Mesenchymal stem cell (in vitro differentiated cells and primary cell): ENCODE measurements around the gene ITPRID1.

Experiments
- DNase-seq: peaks from one replicate; pipeline ENCODE4 v3.0.0-alpha.2; 2013
- H2AFZ ChIP-seq: one replicate; pipeline ENCODE4 v1.6.1; 2013; ENCODE audit warnings: low read depth, mild to moderate bottlenecking, control low read depth, inconsistent platforms, low read length, moderate library complexity
- H2AK5ac ChIP-seq: 2 replicates; pipeline ENCODE4 v1.6.1; 2013; ENCODE audit warnings: low read length, moderate library complexity, mild to moderate bottlenecking, inconsistent platforms; ENCODE audit not compliant: severe bottlenecking
- H2BK120ac ChIP-seq: one replicate; pipeline ENCODE4 v1.6.1; 2013; ENCODE audit warnings: low read depth, mild to moderate bottlenecking, inconsistent platforms, low read length, moderate library complexity
- H2BK12ac ChIP-seq, 2 experiments: one replicate each; pipeline ENCODE4 v1.6.1; 2013; ENCODE audit warnings: inconsistent platforms in 2 of 2, low read length in 2 of 2, mild to moderate bottlenecking in 2 of 2, moderate library complexity in 2 of 2, control low read depth in 1 of 2
- H2BK15ac ChIP-seq: one replicate; pipeline ENCODE4 v1.6.1; 2013; ENCODE audit warnings: mild to moderate bottlenecking, low read depth, inconsistent platforms; ENCODE audit not compliant: poor library complexity, severe bottlenecking
- H2BK5ac ChIP-seq: 2 replicates; pipeline ENCODE4 v1.6.1; 2013; ENCODE audit warnings: low read depth, mild to moderate bottlenecking, low read length, control low read depth, inconsistent platforms; ENCODE audit not compliant: poor library complexity, severe bottlenecking
- H3K14ac ChIP-seq, 2 experiments: one replicate each; pipeline ENCODE4 v1.6.1; 2013; ENCODE audit warnings: inconsistent platforms in 2 of 2, low read length in 2 of 2, control low read depth in 1 of 2, mild to moderate bottlenecking in 1 of 2, moderate library complexity in 1 of 2
- H3K18ac ChIP-seq, 2 experiments: one replicate each; pipeline ENCODE4 v1.6.1; 2013; ENCODE audit warnings: inconsistent platforms in 2 of 2, low read length in 2 of 2, control low read depth in 1 of 2, low read depth in 1 of 2, mild to moderate bottlenecking in 1 of 2
- H3K23ac ChIP-seq, 2 experiments: one replicate each; pipeline ENCODE4 v1.6.1; 2013; ENCODE audit warnings: inconsistent platforms in 2 of 2, low read length in 2 of 2, mild to moderate bottlenecking in 2 of 2, moderate library complexity in 2 of 2, control low read depth in 1 of 2
- H3K27ac ChIP-seq: 2 replicates; pipeline ENCODE4 v1.5.1; 2013; ENCODE audit warnings: mild to moderate bottlenecking, moderate library complexity, low read length, control low read depth, inconsistent platforms; ENCODE audit not compliant: poor library complexity, severe bottlenecking
- H3K27me3 ChIP-seq, 2 experiments: 2 replicates each; pipeline versions ENCODE4 v1.6.1 to v1.7.0; 2013; ENCODE audit warnings: low read length in 2 of 2, mild to moderate bottlenecking in 2 of 2, moderate library complexity in 2 of 2, control low read depth in 1 of 2, inconsistent platforms in 1 of 2; ENCODE audit not compliant: control insufficient read depth in 1 of 2, insufficient read depth in 1 of 2
- H3K36me3 ChIP-seq, 2 experiments: 2 replicates each; pipeline versions ENCODE4 v1.6.1 to v1.7.0; 2013; ENCODE audit warnings: low read length in 2 of 2, control low read depth in 1 of 2, inconsistent platforms in 1 of 2, low read depth in 1 of 2, mild to moderate bottlenecking in 1 of 2; ENCODE audit not compliant: insufficient read depth in 2 of 2, control insufficient read depth in 1 of 2
- H3K4ac ChIP-seq, 2 experiments: one replicate each; pipeline ENCODE4 v1.6.1; 2013; ENCODE audit warnings: inconsistent platforms in 2 of 2, low read length in 2 of 2, mild to moderate bottlenecking in 2 of 2, moderate library complexity in 2 of 2, control low read depth in 1 of 2, low read depth in 1 of 2
- H3K4me1 ChIP-seq: 2 replicates; pipeline ENCODE4 v1.6.1; 2013; ENCODE audit warnings: low read depth, low read length, control low read depth; ENCODE audit not compliant: control insufficient read depth, insufficient read depth
- H3K4me2 ChIP-seq: 2 replicates; pipeline ENCODE4 v1.6.1; 2013; ENCODE audit warnings: low read length, mild to moderate bottlenecking, inconsistent platforms; ENCODE audit not compliant: poor library complexity, severe bottlenecking
- H3K4me3 ChIP-seq, 2 experiments: 2 replicates each; pipeline versions ENCODE4 v1.5.1 to v1.7.0; 2013; ENCODE audit warnings: low read length in 2 of 2, mild to moderate bottlenecking in 2 of 2, control low read depth in 1 of 2, low read depth in 1 of 2; ENCODE audit not compliant: insufficient read depth in 1 of 2
- H3K79me1 ChIP-seq: replicated peaks from 2 replicates; pipeline ENCODE4 v1.6.1; 2013; ENCODE audit warnings: mild to moderate bottlenecking, control low read depth, low read length, inconsistent platforms; ENCODE audit not compliant: poor library complexity, severe bottlenecking
- H3K9ac ChIP-seq: 2 replicates; pipeline ENCODE4 v1.7.0; 2013; ENCODE audit warnings: mild to moderate bottlenecking, low read length, moderate library complexity
- H3K9me3 ChIP-seq: 2 replicates; pipeline ENCODE4 v1.7.0; 2013; ENCODE audit warnings: mild to moderate bottlenecking, low read length; ENCODE audit not compliant: control insufficient read depth
- H4K8ac ChIP-seq: one replicate; pipeline ENCODE4 v1.6.1; 2013; ENCODE audit warnings: inconsistent platforms, mild to moderate bottlenecking, low read length, moderate library complexity
- H4K91ac ChIP-seq: one replicate; pipeline ENCODE4 v1.6.1; 2013; ENCODE audit warnings: mild to moderate bottlenecking, low read length, inconsistent platforms
- WGBS: methylation state at CpG from one replicate; pipeline ENCODE4 v1.1.7; 2013; ENCODE audit warnings: mixed read lengths; 5-methylcytosine and 5-hydroxymethylcytosine counted together

The ITPRID1 gene

DNA sequence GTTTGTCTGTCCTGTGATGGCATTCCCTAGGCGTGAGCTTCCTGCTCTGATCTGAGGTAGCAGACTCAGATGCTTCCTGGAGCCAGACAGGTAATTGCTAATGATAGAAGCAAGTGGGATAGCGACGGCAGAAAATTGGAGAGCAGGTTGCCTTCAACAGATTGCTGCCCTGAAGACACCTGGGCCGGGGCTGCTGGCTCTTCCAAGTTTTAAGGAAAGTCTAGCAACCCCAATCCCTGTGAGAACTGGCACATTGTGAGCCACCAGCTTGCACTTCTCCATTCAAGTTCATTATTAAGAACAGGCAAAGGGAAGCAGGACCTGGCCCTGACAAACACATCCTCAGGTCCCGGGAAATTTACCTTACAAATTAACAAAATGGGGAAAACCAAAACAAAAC, 50.8 kb downstream of the ITPRID1 start:
- Histone ChIP-seq H4K91ac (no peak overlapping the region), H3K36me3 (no peaks in the 10 kb centered on the region), H3K4me1 (no peaks in the 10 kb centered on the region), H2AFZ (no peak overlapping the region), H2BK12ac (no peak overlapping the region), H3K9me3 (no peaks in the 10 kb centered on the region), H3K9ac (no peak overlapping the region), H2BK5ac (no peak overlapping the region), H3K4me3 (no peak overlapping the region), H4K8ac (no peak overlapping the region), H3K4me2 (no peak overlapping the region), H2BK15ac (no peak overlapping the region), H3K79me1 (no peaks in the 10 kb centered on the region), H2BK120ac (no peak overlapping the region), H3K27me3 (peaks cover 3 to 9% of the 10 kb centered on the region in 2 experiments), H2AK5ac (no peak overlapping the region), H3K4ac (no peak overlapping the region), H3K27ac (no peak overlapping the region), H3K18ac (no peak overlapping the region), H3K23ac (no peak overlapping the region), H3K14ac (no peak overlapping the region)
- WGBS = 61% methylated on average over 5 of the region's 5 CpGs
- no peak for DNase-seq

DNA sequence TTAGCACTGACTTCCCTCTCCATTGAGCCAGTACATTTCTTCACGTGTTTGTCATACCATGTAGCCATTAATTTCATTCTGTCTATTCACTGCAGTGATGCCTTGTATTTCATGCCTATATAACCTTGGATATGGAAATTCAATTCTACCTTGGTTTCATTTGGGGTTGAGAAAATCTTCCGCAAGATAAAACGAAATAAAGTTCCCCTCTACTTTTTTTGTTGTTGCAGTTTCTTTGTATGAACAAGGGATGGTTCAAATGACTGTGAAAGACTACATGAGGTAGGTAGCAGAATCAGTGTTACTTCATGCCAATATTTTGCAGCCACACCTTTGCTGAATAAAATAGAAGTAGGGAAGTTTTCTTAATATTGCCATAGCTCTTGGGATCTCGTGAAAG, 55.6 kb downstream of the ITPRID1 start:
- Histone ChIP-seq H2BK120ac (no peak overlapping the region), H3K9ac (no peak overlapping the region), H2AK5ac (no peak overlapping the region), H3K9me3 (no peaks in the 10 kb centered on the region), H2BK15ac (no peak overlapping the region), H3K18ac (no peak overlapping the region), H2AFZ (no peak overlapping the region), H3K79me1 (no peaks in the 10 kb centered on the region), H3K14ac (no peak overlapping the region), H4K91ac (no peak overlapping the region), H3K4me3 (no peak overlapping the region), H3K36me3 (no peaks in the 10 kb centered on the region), H3K27ac (no peak overlapping the region), H3K4ac (no peak overlapping the region), H4K8ac (no peak overlapping the region), H3K4me1 (no peaks in the 10 kb centered on the region), H3K4me2 (no peak overlapping the region), H3K27me3 (no peaks in the 10 kb centered on the region), H2BK12ac (no peak overlapping the region), H3K23ac (no peak overlapping the region), H2BK5ac (no peak overlapping the region)
- no peak for DNase-seq
- WGBS = 77% methylated on average over 4 of the region's 4 CpGs

DNA sequence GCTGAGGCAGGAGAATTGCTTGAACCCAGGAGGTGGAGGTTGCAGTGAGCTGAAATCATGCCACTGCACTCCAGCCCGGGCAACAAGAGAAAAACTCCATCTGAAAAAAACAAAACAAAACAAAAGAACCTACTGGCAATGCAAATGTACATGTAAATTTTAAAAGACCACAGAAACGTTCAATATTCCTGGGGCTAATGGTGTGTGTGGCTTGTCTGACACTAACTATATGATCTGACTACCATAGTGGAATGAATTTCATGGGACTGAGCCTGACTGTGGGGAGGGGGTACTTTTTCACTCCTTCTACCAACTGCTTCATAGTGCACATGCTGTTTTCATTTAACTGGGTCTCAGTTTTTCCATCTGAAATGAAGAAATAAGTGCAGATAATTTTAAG, 69.6 kb downstream of the ITPRID1 start:
- Histone ChIP-seq H2BK5ac (no peak overlapping the region), H3K9me3 (no peaks in the 10 kb centered on the region), H3K4me2 (no peak overlapping the region), H4K8ac (no peak overlapping the region), H3K4me1 (no peaks in the 10 kb centered on the region), H3K9ac (no peak overlapping the region), H2AFZ (no peak overlapping the region), H2BK12ac (no peak overlapping the region), H3K23ac (no peak overlapping the region), H2BK120ac (no peak overlapping the region), H2AK5ac (no peak overlapping the region), H3K14ac (no peak overlapping the region), H3K27ac (no peak overlapping the region), H3K4me3 (no peak overlapping the region), H3K4ac (no peak overlapping the region), H3K79me1 (no peaks in the 10 kb centered on the region), H2BK15ac (no peak overlapping the region), H4K91ac (no peak overlapping the region), H3K36me3 (no peaks in the 10 kb centered on the region), H3K27me3 (no peaks in the 10 kb centered on the region), H3K18ac (no peak overlapping the region)
- 45% methylated on average over 1 of the region's 2 CpGs for WGBS
- DNase-seq = no peak

DNA sequence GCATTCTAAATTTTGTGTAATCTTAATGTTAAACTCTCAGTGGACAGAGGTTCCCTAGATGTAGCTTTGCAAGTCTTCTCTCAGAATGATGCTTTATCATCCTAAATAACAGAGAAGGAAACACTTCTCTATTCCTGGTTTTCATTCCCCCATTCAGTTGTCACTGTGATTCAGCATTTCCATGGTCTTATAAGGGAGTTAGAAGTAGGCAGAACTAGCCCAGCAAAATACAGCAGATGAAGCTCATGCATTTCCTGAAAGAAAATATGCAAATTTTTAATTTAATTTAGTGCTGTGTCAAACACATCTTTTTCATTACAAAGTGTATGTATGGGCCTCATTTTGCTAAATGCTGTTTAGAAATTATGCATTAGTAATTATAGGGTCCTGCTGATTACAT, 70.1 kb downstream of the ITPRID1 start:
- no peak overlapping the region for H3K9ac ChIP-seq

More for the DNA sequence above, 70.1 kb downstream of the ITPRID1 start:
- H3K14ac ChIP-seq = no peak overlapping the region
- DNase-seq = no peak
- no peak overlapping the region for H2AK5ac ChIP-seq
- H2BK15ac ChIP-seq = no peak overlapping the region
- H3K9me3 ChIP-seq = no peaks in the 10 kb centered on the region
- no peak overlapping the region for H4K91ac ChIP-seq
- no peak overlapping the region for H3K18ac ChIP-seq
- H3K23ac ChIP-seq = no peak overlapping the region
- no peak overlapping the region for H2BK12ac ChIP-seq
- no peak overlapping the region for H2BK120ac ChIP-seq
- H2BK5ac ChIP-seq = no peak overlapping the region
- no peak overlapping the region for H4K8ac ChIP-seq
- H3K36me3 ChIP-seq = no peaks in the 10 kb centered on the region
- H3K4me2 ChIP-seq = no peak overlapping the region
- H3K27me3 ChIP-seq = no peaks in the 10 kb centered on the region
- H3K4ac ChIP-seq = no peak overlapping the region
- H3K79me1 ChIP-seq = no peaks in the 10 kb centered on the region
- H3K4me1 ChIP-seq = no peaks in the 10 kb centered on the region
- H3K27ac ChIP-seq = no peak overlapping the region
- no peak overlapping the region for H2AFZ ChIP-seq
- H3K4me3 ChIP-seq = no peak overlapping the region
